ENCODE results near the gene CAD. TPM values are rescaled to one million over a fixed set of nuclear protein-coding genes. Genes with fewer than 3 reads are reported as not detected.

CAD gene
- total and polyA plus RNA-seq, 2 donors (not counting 1 experiment from before 2014, with no cell fraction given), result 35.6 to 48.5 TPM

DNA sequence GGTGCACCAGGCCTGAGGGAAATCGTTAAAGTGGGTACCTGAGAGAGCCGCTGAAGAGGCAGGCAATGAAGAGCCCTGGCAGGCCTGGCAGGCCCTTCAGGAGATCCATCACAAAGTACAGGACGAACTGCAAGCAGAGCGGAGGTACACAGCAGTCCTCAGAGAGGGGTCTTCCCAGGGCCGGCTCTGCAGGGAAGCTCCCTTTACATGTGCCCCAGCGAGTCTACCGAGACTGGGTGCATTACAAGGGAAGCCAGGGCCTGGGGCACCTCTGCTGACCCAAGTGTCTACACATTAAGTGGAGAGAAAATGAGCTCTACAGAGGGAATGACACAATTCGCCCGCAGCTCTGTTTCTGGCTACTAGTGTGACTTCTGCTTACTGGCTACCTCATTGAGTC, 13.4 kb upstream of the CAD start:
- Histone ChIP-seq H4K20me1 (ENCODE audit: control insufficient read depth, insufficient read depth, low read length, poor library complexity, severe bottlenecking) (no peaks in the 10 kb centered on the region), H3K4me3 (ENCODE audit: control extremely low read depth in 1 of 5, extremely low read depth in 1 of 5, insufficient read depth in 1 of 5, low read depth in 2 of 5, low read length in 4 of 5) (no peak overlapping the region), H3K27me3 (replicated peaks in 1 of 4; ENCODE audit: control extremely low read depth in 1 of 4, control insufficient read depth in 3 of 4, insufficient read depth in 4 of 4, low read length in 3 of 4) (no peaks in the 10 kb centered on the region), H3K4me1 (ENCODE audit: control insufficient read depth in 2 of 2, insufficient read depth in 2 of 2, low read length in 2 of 2) (no peaks in the 10 kb centered on the region), H3K36me3 (replicated peaks in 1 of 2; ENCODE audit: control extremely low read depth in 1 of 2, control insufficient read depth in 1 of 2, extremely low read depth in 1 of 2, insufficient read depth in 2 of 2, low read length in 1 of 2) (peaks cover 0 to 57% of the 10 kb centered on the region in 2 experiments), H3K9me3 (ENCODE audit: control extremely low read depth in 1 of 3, control insufficient read depth in 2 of 3, insufficient read depth in 1 of 3, low read length in 2 of 3) (no peaks in the 10 kb centered on the region), H3K27ac (ENCODE audit: low read length in 2 of 2) (no peak overlapping the region), H3K79me2 (ENCODE audit: control insufficient read depth, insufficient read depth, low read length) (no peaks in the 10 kb centered on the region), H3K4me2 (replicated peaks; ENCODE audit: low read depth, low read length, poor library complexity, severe bottlenecking) (no peak overlapping the region), H3K9ac (ENCODE audit: low read length) (no peak overlapping the region), H2AFZ (ENCODE audit: insufficient read depth, low read depth, low read length, poor library complexity, severe bottlenecking) (no peak overlapping the region)
- Mint-ChIP-seq H3K4me1 (no peaks in the 10 kb centered on the region), H3K9me3 (ENCODE audit: insufficient read depth) (no peaks in the 10 kb centered on the region), H3K4me3 (no peak overlapping the region), H3K27me3 (no peaks in the 10 kb centered on the region), H3K27ac (no peak overlapping the region)
- ATAC-seq (ENCODE audit: low read depth) (no peak), DNase-seq (no peak)
- POLR2A ChIA-PET, result no interaction called here
- intact Hi-C loops (cut with micrococcal nuclease), result no loop called here
- WGBS (ENCODE audit: insufficient coverage), result 98% methylated on average over 9 of the region's 9 CpGs
- CTCF ChIA-PET, result interaction anchor here (1.0 kb wide), 1 partner anchor 28 kb away, joined by 5 read pairs; no protein-coding TSS in a partner anchor
- TF ChIP-seq, protein P1, sequence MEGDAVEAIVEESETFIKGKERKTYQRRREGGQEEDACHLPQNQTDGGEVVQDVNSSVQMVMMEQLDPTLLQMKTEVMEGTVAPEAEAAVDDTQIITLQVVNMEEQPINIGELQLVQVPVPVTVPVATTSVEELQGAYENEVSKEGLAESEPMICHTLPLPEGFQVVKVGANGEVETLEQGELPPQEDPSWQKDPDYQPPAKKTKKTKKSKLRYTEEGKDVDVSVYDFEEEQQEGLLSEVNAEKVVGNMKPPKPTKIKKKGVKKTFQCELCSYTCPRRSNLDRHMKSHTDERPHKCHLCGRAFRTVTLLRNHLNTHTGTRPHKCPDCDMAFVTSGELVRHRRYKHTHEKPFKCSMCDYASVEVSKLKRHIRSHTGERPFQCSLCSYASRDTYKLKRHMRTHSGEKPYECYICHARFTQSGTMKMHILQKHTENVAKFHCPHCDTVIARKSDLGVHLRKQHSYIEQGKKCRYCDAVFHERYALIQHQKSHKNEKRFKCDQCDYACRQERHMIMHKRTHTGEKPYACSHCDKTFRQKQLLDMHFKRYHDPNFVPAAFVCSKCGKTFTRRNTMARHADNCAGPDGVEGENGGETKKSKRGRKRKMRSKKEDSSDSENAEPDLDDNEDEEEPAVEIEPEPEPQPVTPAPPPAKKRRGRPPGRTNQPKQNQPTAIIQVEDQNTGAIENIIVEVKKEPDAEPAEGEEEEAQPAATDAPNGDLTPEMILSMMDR (IDR thresholded peaks at IDR 0.05), result no peak
- TF ChIP-seq EZH2 (IDR thresholded peaks at IDR 0.05; ENCODE audit: borderline replicate concordance, insufficient read depth, low read depth, low read length, poor library complexity, severe bottlenecking), result no peak

DNA sequence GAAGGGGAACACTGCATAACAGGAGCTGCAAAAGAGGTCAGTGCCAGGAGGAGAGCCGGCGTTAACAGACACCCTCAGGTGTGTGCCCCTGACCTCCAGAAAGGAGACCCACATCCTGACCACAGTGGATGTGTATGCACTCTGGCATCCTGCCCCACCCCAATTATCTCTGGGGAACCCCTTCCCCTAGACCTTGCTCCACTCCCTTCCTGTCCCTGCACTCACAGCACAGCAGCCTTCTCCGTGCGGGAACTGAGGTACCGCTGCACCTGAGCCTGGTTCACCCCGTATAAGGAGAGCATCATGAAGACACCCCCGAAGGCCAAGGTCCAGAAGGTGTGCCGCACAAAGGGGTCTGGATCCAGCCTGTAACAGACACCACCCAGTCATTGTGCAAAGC, 12.6 kb upstream of the CAD start:
- CTCF ChIA-PET, result no interaction called here
- H3K4me3 ChIP-seq (ENCODE audit: control extremely low read depth in 1 of 5, extremely low read depth in 1 of 5, insufficient read depth in 1 of 5, low read depth in 2 of 5, low read length in 4 of 5), result no peak overlapping the region
- H3K4me3 Mint-ChIP-seq, result no peak overlapping the region

More for the DNA sequence above, 12.6 kb upstream of the CAD start:
- H3K4me1 Mint-ChIP-seq, result no peaks in the 10 kb centered on the region
- Histone ChIP-seq H3K9me3 (ENCODE audit: control extremely low read depth in 1 of 3, control insufficient read depth in 2 of 3, insufficient read depth in 1 of 3, low read length in 2 of 3) (no peaks in the 10 kb centered on the region), H3K27me3 (replicated peaks in 1 of 4; ENCODE audit: control extremely low read depth in 1 of 4, control insufficient read depth in 3 of 4, insufficient read depth in 4 of 4, low read length in 3 of 4) (no peaks in the 10 kb centered on the region), H3K4me1 (ENCODE audit: control insufficient read depth in 2 of 2, insufficient read depth in 2 of 2, low read length in 2 of 2) (no peaks in the 10 kb centered on the region), H2AFZ (ENCODE audit: insufficient read depth, low read depth, low read length, poor library complexity, severe bottlenecking) (no peak overlapping the region), H4K20me1 (ENCODE audit: control insufficient read depth, insufficient read depth, low read length, poor library complexity, severe bottlenecking) (no peaks in the 10 kb centered on the region), H3K4me2 (replicated peaks; ENCODE audit: low read depth, low read length, poor library complexity, severe bottlenecking) (no peak overlapping the region), H3K27ac (ENCODE audit: low read length in 2 of 2) (no peak overlapping the region), H3K79me2 (ENCODE audit: control insufficient read depth, insufficient read depth, low read length) (no peaks in the 10 kb centered on the region), H3K36me3 (replicated peaks in 1 of 2; ENCODE audit: control extremely low read depth in 1 of 2, control insufficient read depth in 1 of 2, extremely low read depth in 1 of 2, insufficient read depth in 2 of 2, low read length in 1 of 2) (peaks cover 0 to 57% of the 10 kb centered on the region in 2 experiments), H3K9ac (ENCODE audit: low read length) (no peak overlapping the region)
- ATAC-seq (ENCODE audit: low read depth), result no peak
- WGBS (ENCODE audit: insufficient coverage), result 91% methylated on average over 7 of the region's 8 CpGs
- intact Hi-C loops (cut with micrococcal nuclease), result no loop called here
- no peaks in the 10 kb centered on the region for H3K9me3 Mint-ChIP-seq (ENCODE audit: insufficient read depth)
- no peaks in the 10 kb centered on the region for H3K27me3 Mint-ChIP-seq
- no peak for TF ChIP-seq EZH2 (IDR thresholded peaks at IDR 0.05; ENCODE audit: borderline replicate concordance, insufficient read depth, low read depth, low read length, poor library complexity, severe bottlenecking)
- TF ChIP-seq, protein P1 (IDR thresholded peaks at IDR 0.05), result no peak
- no peak overlapping the region for H3K27ac Mint-ChIP-seq
- DNase-seq, result peak; percentile 11
- POLR2A ChIA-PET, result no interaction called here

Data from B cell (primary cell).